GM12892 (cell line): ENCODE results near the gene PAPSS2.

ENCODE experiments used
- POLR2A ChIP-seq: IDR thresholded peaks from 2 replicates; pipeline ENCODE4 v1.6.1; 2011; ENCODE audit warnings: low read depth, low read length, control low read depth
- POLR2AphosphoS5 ChIP-seq: IDR thresholded peaks from 2 replicates; pipeline ENCODE4 v1.6.1; 2011; ENCODE audit warnings: low read depth, low read length, control low read depth

DNA sequence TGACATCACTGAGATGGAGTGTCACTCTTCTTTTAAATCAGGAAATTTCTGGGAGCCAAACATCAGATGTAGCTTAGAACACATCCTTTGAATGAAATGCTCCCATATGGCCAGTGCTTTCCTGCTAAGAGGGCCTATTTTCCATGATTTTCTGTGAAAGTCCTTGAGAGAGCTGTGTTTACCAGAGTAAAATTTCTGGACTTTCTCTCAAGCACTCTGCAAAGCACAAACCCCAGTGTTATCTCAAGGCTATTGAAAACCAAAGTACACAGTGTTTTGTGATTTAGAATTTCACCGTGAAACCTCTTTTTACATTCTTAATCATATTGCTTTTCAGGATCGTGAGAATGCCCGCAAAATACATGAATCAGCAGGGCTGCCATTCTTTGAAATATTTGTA is 54.0 kb downstream of the PAPSS2 start:
- TF ChIP-seq POLR2A (no peak), POLR2AphosphoS5 (no peak)
